Neural progenitor cell (in vitro differentiated cells): ENCODE results near the gene ITPR3. TPM values are rescaled to one million over a fixed set of nuclear protein-coding genes. Genes with fewer than 3 reads are reported as not detected.
"Not testable (repeated sequence)": the region's sequence is repeated elsewhere in the genome, so short reads cannot be mapped to it uniquely, and the experiment has no call there.

ENCODE experiments used
- DNase-seq: peaks from one replicate; pipeline ENCODE4 v3.0.0-alpha.2; 2016; ENCODE audit warnings: low spot score
- H2AFZ ChIP-seq: fragments of 200-600 bp; sonication (generic); replicated peaks from 2 replicates; pipeline ENCODE4 v1.6.1; 2016; ENCODE audit warnings: antibody characterized with exemption
- H3F3A ChIP-seq: fragments of 200-600 bp; sonication (generic); 2 replicates; pipeline ENCODE4 v1.6.1; 2016; ENCODE audit warnings: antibody characterized with exemption, low read depth
- H3K27ac ChIP-seq: fragments of 200-600 bp; sonication (generic); 2 replicates; pipeline ENCODE4 v1.5.1; 2016; ENCODE audit warnings: mild to moderate bottlenecking
- H3K27me3 ChIP-seq: fragments of 200-600 bp; sonication (generic); 2 replicates; pipeline ENCODE4 v1.6.1; 2016; ENCODE audit warnings: mild to moderate bottlenecking, moderate library complexity
- H3K36me3 ChIP-seq: fragments of 200-600 bp; sonication (generic); 2 replicates; pipeline ENCODE4 v1.5.1; 2016
- H3K4me1 ChIP-seq: fragments of 200-600 bp; sonication (generic); 2 replicates; pipeline ENCODE4 v1.6.1; 2016; ENCODE audit warnings: mixed run types
- H3K4me2 ChIP-seq: fragments of 200-600 bp; sonication (generic); 2 replicates; pipeline ENCODE4 v1.6.1; 2016
- H3K4me3 ChIP-seq: fragments of 200-600 bp; sonication (generic); 2 replicates; pipeline ENCODE4 v1.5.1; 2016
- H3K79me2 ChIP-seq: fragments of 200-600 bp; sonication (generic); 2 replicates; pipeline ENCODE4 v1.6.1; 2016; ENCODE audit warnings: low read depth
- H3K9ac ChIP-seq: fragments of 200-600 bp; sonication (generic); 2 replicates; pipeline ENCODE4 v1.6.1; 2016
- H3K9me3 ChIP-seq: fragments of 200-600 bp; sonication (generic); 2 replicates; pipeline ENCODE4 v1.5.1; 2016; ENCODE audit warnings: low read depth
- H4K20me1 ChIP-seq: fragments of 200-600 bp; sonication (generic); 2 replicates; pipeline ENCODE4 v1.6.1; 2016; ENCODE audit warnings: low read depth
- H3K27ac Mint-ChIP-seq: 3 replicates; pipeline ENCODE4 v1.8.0; 2021; ENCODE audit warnings: mixed read lengths
- H3K27me3 Mint-ChIP-seq: 2 replicates; pipeline ENCODE4 v1.8.0; 2022; ENCODE audit warnings: low read depth, mild to moderate bottlenecking, inconsistent platforms, moderate library complexity, mixed read lengths; ENCODE audit not compliant: insufficient read depth
- H3K36me3 Mint-ChIP-seq: 3 replicates; pipeline ENCODE4 v1.8.0; 2021; ENCODE audit warnings: mixed read lengths
- H3K4me1 Mint-ChIP-seq: 3 replicates; pipeline ENCODE4 v1.8.0; 2021; ENCODE audit warnings: mixed read lengths
- H3K4me3 Mint-ChIP-seq: 3 replicates; pipeline ENCODE4 v1.8.0; 2021; ENCODE audit warnings: mild to moderate bottlenecking, moderate library complexity, mixed read lengths
- H3K9me3 Mint-ChIP-seq: 3 replicates; pipeline ENCODE4 v1.8.0; 2020; ENCODE audit warnings: mixed read lengths
- CTCF ChIP-seq: fragments of 200-600 bp; sonication (generic); IDR thresholded peaks from 2 replicates; pipeline ENCODE4 v1.5.1; 2017; ENCODE audit warnings: antibody characterized with exemption, mild to moderate bottlenecking
- EZH2 ChIP-seq: fragments of 200-600 bp; sonication (generic); IDR thresholded peaks from 2 replicates; pipeline ENCODE4 v1.6.1; 2017; ENCODE audit warnings: antibody characterized with exemption, mild to moderate bottlenecking, moderate library complexity
- EZH2phosphoT487 ChIP-seq: fragments of 200-600 bp; sonication (generic); IDR thresholded peaks from 2 replicates; pipeline ENCODE4 v1.6.1; 2017; ENCODE audit warnings: antibody characterized with exemption
- total RNA-seq: library from RNA; depleted of rRNA; stranded (reverse); fragments of >200 nt; gene quantifications from 2 replicates; pipeline ENCODE4 v1.2.3, GENCODE V29; 2015; ENCODE audit warnings: low replicate concordance

ITPR3 gene
- total RNA-seq, 1 donor from 2014 or later: 1.5 TPM

- H3F3A ChIP-seq: peaks cover 5% of the 10 kb centered on the region
- Mint-ChIP-seq H3K4me1 (peaks cover 19% of the 10 kb centered on the region), H3K9me3 (no peaks in the 10 kb centered on the region), H3K36me3 (no peaks in the 10 kb centered on the region), H3K27me3 (peaks cover 8% of the 10 kb centered on the region), H3K4me3 (peak overlapping the region; percentile 62), H3K27ac (no peak overlapping the region)
- H3K4me2 ChIP-seq: peak overlapping the region; percentile 67
- H3K79me2 ChIP-seq: no peaks in the 10 kb centered on the region
- H2AFZ ChIP-seq: peak overlapping the region; percentile 76
- H3K4me1 ChIP-seq: peaks cover 7% of the 10 kb centered on the region
- no peaks in the 10 kb centered on the region for H4K20me1 ChIP-seq
- no peaks in the 10 kb centered on the region for H3K9me3 ChIP-seq
- H3K27ac ChIP-seq: no peak overlapping the region
- peaks cover 17% of the 10 kb centered on the region for H3K27me3 ChIP-seq
- no peak for DNase-seq
- no peaks in the 10 kb centered on the region for H3K36me3 ChIP-seq
- no peak for TF ChIP-seq EZH2phosphoT487
- TF ChIP-seq CTCF: no peak
- no peak for TF ChIP-seq EZH2
- no peak overlapping the region for H3K9ac ChIP-seq
- H3K4me3 ChIP-seq: peak overlapping the region; percentile 32
These were observed 27.8 kb upstream of the ITPR3 start for GRCh38 chr6:33593414-33593727.

DNA sequence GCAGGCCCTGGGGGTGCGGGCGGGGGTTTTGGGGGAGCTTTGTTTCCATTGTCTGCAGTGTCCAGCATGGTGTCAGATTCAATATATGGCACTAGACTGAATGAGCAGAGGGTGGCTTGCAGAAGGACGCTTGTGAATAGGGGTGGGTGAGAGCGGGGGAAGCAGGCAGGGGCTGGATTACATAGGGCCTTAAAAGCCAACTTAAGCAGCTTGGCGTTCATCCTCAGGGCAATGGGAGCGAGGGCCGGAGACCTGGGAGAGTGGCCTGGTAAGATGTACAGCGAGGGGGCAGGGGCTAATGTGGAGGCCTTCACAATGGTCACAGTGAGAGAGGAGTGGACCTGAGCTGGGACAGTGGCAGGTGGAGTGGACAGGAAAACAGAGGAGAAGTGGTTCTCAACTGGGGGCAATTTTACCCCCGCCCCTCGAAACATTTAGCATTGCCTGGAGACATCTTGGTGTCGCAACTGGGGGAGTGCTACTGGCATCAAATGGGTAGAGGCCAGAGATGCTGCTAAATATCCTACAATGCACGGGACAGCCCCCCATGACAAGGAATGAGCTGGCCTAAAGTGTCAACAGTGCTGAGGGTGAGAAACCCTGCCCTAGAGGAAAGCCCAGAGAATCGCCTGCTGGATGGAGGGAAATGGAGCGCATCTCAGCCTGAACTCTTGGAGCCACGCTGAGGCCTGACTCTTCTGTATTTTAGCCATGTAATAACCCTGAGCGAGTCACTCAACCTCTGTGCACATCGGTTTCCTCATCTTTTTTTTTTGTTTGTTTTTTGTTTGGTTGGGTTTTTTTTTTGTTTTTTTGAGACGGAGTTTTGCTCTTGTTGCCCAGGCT lies 25.9 kb upstream of the ITPR3 start:
- H3K36me3 Mint-ChIP-seq: no peaks in the 10 kb centered on the region
- no peak overlapping the region for H3K4me3 ChIP-seq
- H3K9me3 Mint-ChIP-seq: no peaks in the 10 kb centered on the region
- peak overlapping the region; percentile 57 for H3K27ac Mint-ChIP-seq
- H3K9me3 ChIP-seq: no peaks in the 10 kb centered on the region
- H3K27ac ChIP-seq: no peak overlapping the region
- no peaks in the 10 kb centered on the region for H3K36me3 ChIP-seq
- H3K4me2 ChIP-seq: no peak overlapping the region
- peak overlapping the region; percentile 43 for H3K4me3 Mint-ChIP-seq
- H3K27me3 ChIP-seq: peaks cover 17% of the 10 kb centered on the region
- TF ChIP-seq CTCF: no peak
- no peak for TF ChIP-seq EZH2
- no peak for TF ChIP-seq EZH2phosphoT487
- no peaks in the 10 kb centered on the region for H4K20me1 ChIP-seq
- no peak overlapping the region for H3K9ac ChIP-seq
- no peak overlapping the region for H2AFZ ChIP-seq
- H3K27me3 Mint-ChIP-seq: peaks cover 9% of the 10 kb centered on the region
- H3K79me2 ChIP-seq: no peaks in the 10 kb centered on the region
- DNase-seq: peak; percentile 37
- peaks cover 5% of the 10 kb centered on the region for H3F3A ChIP-seq
- H3K4me1 ChIP-seq: peaks cover 7% of the 10 kb centered on the region
- H3K4me1 Mint-ChIP-seq: peaks cover 23% of the 10 kb centered on the region

DNA sequence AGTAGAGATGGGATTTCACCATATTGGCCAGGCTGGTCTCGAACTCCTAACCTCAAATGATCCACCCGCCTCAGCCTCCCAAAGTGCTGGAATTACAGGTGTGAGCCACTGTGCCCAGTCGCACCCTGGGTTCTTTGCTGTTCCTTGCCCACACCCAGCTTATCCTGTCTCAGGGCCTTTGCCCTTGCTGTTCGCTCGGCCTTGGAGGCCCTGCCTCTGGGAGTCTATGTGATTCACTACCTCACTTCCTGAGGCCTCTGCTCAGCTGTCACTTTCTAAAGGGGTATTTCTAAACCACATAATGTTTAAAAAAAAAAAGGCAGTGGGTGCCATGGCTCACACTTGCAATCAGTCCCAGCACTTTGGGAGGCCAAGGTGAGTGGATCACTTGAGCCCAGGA lies 24.2 kb upstream of the ITPR3 start:
- H3K79me2 ChIP-seq, H3K4me3 ChIP-seq, H3K9ac ChIP-seq, H2AFZ ChIP-seq, H3K9me3 ChIP-seq, H3F3A ChIP-seq, H3K4me1 ChIP-seq, H3K27ac ChIP-seq, H3K4me3 Mint-ChIP-seq, H4K20me1 ChIP-seq, H3K4me2 ChIP-seq, H3K36me3 ChIP-seq, H3K9me3 Mint-ChIP-seq, H3K27ac Mint-ChIP-seq, H3K36me3 Mint-ChIP-seq, DNase-seq: not testable (repeated sequence)
- H3K27me3 ChIP-seq: peaks cover 17% of the 10 kb centered on the region
- Mint-ChIP-seq H3K4me1 (peaks cover 15% of the 10 kb centered on the region), H3K27me3 (peaks cover 10% of the 10 kb centered on the region)

- Histone ChIP-seq H3K4me3 (no peak overlapping the region), H3F3A (peaks cover 5% of the 10 kb centered on the region), H3K27ac (no peak overlapping the region), H3K4me1 (peaks cover 7% of the 10 kb centered on the region), H2AFZ (no peak overlapping the region), H3K27me3 (peaks cover 14% of the 10 kb centered on the region), H3K9me3 (no peaks in the 10 kb centered on the region), H3K36me3 (no peaks in the 10 kb centered on the region), H4K20me1 (no peaks in the 10 kb centered on the region), H3K9ac (no peak overlapping the region), H3K79me2 (no peaks in the 10 kb centered on the region), H3K4me2 (no peak overlapping the region)
- Mint-ChIP-seq H3K9me3 (no peaks in the 10 kb centered on the region), H3K27me3 (peaks cover 12% of the 10 kb centered on the region), H3K36me3 (no peaks in the 10 kb centered on the region), H3K4me3 (no peak overlapping the region), H3K4me1 (peaks cover 9% of the 10 kb centered on the region), H3K27ac (no peak overlapping the region)
- TF ChIP-seq EZH2phosphoT487: no peak
- no peak for TF ChIP-seq CTCF
- no peak for TF ChIP-seq EZH2
- DNase-seq: no peak
These were observed 23.4 kb upstream of the ITPR3 start for GRCh38 chr6:33597551-33598322.
